LNCAP (cell line): Measurements from ENCODE around the gene MAGI2.

ENCODE experiments used
- TF ChIP-seq, protein P1 (sequence below): fragments of 450-650 bp; IDR thresholded peaks from 2 replicates; pipeline ENCODE4 v1.5.1; 2017; ENCODE audit warnings: mild to moderate bottlenecking

MAGI2 gene

DNA sequence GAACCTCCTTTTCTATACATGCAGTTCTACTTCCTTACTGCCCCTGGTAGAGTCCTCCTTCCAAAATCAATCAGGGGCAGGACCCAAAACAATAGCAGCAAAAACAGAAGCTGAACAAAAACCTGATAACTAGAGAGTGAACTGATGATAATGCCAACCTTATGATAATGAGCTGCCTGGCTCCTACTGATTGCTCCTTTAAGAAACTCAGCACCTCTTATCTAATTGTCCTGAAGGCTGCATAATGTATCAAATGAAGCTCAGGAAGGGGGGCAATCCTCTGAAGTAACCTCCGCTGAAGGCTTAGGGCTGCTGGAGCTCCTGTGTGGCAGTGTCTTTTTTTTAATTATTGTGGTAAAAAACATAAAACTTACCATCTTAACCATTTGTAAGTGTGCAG is 1397.9 kb downstream of the MAGI2 start:
- TF ChIP-seq, protein P1, sequence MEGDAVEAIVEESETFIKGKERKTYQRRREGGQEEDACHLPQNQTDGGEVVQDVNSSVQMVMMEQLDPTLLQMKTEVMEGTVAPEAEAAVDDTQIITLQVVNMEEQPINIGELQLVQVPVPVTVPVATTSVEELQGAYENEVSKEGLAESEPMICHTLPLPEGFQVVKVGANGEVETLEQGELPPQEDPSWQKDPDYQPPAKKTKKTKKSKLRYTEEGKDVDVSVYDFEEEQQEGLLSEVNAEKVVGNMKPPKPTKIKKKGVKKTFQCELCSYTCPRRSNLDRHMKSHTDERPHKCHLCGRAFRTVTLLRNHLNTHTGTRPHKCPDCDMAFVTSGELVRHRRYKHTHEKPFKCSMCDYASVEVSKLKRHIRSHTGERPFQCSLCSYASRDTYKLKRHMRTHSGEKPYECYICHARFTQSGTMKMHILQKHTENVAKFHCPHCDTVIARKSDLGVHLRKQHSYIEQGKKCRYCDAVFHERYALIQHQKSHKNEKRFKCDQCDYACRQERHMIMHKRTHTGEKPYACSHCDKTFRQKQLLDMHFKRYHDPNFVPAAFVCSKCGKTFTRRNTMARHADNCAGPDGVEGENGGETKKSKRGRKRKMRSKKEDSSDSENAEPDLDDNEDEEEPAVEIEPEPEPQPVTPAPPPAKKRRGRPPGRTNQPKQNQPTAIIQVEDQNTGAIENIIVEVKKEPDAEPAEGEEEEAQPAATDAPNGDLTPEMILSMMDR, result no peak

DNA sequence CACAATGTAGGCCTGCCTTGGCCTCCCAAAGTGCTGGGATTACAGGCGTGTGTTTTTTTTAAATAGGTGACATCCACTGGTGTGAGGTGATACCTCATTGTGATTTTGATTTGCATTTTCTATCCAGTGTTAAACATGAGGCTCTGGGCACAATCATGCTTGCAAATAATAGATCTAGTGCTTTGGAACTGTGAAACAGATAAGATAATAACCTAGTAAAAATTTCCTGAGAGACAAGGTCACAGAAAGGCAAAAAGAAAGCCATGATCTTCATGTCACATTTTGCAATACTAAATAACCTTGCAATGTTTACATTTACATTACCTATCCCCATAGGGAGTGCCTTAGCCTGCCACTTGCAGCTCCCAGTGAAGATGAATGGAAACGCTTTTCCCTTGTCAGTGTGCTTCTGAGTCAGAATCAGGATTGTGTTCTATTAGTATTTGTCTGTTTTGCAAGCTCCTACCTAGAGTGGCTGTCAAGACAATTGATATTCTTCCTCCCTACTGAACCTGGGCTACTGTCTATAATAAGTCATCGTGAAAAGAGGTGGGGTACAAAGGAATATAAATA is 1398.4 kb downstream of the MAGI2 start:
- TF ChIP-seq, protein P1, result no peak

DNA sequence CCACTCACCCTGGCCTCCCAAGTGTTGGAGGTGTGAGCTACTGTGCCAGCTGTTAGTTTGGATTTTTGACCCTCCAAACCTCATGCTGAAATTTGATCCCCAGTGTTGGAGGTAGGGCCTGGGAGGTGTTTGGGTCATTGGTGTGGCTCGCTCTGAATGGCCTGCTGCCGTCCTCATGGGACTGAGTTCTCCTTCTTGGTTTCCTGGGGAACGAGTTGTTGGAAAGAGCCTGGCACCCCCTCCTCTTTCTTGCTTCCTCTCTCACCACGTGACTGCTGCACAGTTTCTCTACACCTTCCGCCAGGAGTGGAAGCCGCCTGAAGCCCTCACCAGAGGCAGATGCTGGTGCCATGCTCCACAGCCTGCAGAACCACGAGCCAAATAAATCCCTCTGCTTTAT is 1401.4 kb downstream of the MAGI2 start:
- TF ChIP-seq, protein P1, result no peak

DNA sequence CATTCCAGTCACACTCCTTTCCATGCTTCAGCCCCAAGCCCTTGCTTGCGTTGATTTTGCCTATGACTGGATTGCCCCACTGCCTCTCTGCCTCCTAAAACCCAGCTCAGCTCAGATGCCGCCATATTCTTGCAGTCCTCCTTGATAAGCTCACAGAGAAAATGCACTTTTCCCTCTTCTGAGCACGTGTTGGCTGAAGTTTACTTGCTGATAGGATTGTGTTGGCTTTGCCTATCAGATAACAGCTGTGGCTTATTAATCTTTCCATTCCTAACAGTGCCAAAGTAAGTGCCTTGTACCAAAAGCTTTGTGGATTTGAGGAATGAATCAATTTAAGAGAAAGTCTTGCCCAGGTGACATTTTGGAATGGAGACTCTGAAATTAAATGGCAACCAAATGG is 1405.7 kb downstream of the MAGI2 start:
- TF ChIP-seq, protein P1, result no peak

DNA sequence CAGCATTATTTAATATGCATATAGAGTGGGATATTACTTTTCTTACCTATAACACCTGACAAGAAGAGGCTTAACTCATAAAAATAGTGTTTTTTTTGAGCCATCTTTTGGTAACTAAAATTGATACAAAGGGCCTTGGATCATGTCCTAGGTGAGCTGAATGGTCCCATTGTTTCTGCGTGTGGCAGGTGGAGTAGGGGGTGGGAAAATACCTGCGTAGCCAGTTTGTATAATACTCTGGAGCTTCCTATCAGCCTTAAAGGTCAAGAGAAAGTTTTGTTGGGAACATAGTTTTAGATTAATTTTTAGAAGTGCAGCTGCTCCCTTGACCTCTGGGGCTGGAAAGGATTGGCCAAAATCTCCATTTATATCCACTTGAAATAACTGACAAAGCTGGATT is 1410.3 kb downstream of the MAGI2 start:
- TF ChIP-seq, protein P1, result no peak

DNA sequence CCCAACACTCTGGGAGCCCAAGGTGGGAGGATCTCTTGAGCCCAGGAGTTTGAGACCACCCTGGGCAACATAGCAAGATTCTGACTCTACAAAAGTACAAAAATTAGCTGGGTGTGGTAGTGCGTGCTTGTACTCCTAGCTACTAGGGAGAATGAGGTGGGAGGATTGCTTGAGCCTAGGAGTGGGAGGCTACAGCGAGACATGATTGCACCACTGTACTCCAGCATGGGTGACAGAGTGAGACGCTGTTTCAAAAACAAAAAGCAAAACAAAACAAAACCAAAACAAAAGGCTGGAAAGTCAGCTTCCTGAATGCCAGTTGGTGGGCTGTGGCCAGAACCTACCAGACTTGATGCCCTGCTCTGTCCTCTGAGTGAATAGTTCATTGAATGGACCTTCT is 1412.0 kb downstream of the MAGI2 start:
- TF ChIP-seq, protein P1, result no peak

DNA sequence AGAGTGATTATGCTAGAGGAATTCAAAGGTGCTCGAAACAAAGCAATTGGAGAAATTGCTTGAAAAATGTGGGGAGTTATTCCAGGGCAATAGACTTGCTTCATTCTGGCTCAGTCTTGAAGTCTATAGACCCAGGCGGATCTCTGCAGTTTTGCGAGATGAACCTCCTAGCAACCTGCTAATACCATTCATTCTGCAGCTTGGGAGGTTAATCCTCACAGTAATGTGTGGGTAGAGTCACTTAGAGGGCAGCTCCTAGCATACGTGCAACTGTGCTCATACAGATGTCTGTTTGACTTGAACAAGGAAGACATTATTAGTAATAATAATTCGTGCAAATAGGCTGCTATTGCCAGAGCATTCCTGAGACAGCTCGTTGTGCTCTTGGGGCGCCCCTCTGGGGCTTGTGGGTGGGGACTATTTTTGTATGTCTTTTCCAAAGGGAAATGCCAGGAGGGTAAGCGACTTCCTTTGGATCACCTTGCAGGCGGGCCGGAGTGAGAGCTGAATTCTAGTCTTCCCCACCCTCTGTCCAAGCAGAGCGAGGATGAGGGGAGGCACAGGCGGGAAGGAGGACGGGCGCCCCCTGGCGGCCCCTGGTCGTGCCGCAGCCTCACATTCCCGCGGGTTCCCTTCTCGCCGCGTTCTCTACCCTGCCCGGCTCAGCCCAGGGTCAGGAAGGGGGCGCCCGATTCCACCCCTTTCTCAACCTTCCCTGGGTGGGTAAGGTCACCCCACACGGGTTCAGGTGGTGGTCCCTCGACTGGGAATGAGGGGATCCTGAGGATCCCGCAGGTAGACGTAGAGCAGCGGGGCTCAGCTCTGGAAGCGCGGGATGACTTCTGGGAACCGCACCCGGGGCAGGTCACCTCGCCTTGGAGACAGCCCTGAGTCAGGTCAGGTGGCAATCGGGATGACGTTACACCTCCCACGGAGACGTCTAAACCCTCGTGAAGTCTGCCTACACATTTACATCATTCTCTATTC is 1413.4 kb downstream of the MAGI2 start:
- TF ChIP-seq, protein P1, result peak; percentile 83
